IgD-negative memory B cell (primary cell): Measurements from ENCODE around the gene DGCR2. TPM values are rescaled to one million over a fixed set of nuclear protein-coding genes. Genes with fewer than 3 reads are reported as not detected.
A peak's percentile ranks its signal among the peaks of the same experiment; 100 is the strongest.
"Not testable (repeated sequence)": the region's sequence is repeated elsewhere in the genome, so short reads cannot be mapped to it uniquely, and the experiment has no call there.

Source experiments
- H3K27ac Mint-ChIP-seq, 3 donors: one replicate each; pipeline ENCODE4 v1.8.0; 2020 to 2022; ENCODE audit warnings: mild to moderate bottlenecking in 3 of 3, mixed read lengths in 3 of 3, moderate library complexity in 1 of 3
- H3K27me3 Mint-ChIP-seq: one replicate; pipeline ENCODE4 v1.8.0; 2021; ENCODE audit warnings: mixed read lengths
- H3K36me3 Mint-ChIP-seq: one replicate; pipeline ENCODE4 v1.8.0; 2020; ENCODE audit warnings: mild to moderate bottlenecking, mixed read lengths
- H3K4me1 Mint-ChIP-seq, 3 donors: one replicate each; pipeline ENCODE4 v1.8.0; 2020 to 2022; ENCODE audit warnings: mixed read lengths in 3 of 3, mild to moderate bottlenecking in 1 of 3
- H3K4me3 Mint-ChIP-seq, 4 donors: one replicate each; pipeline ENCODE4 v1.8.0; 2020 to 2022; ENCODE audit warnings: mild to moderate bottlenecking in 4 of 4, mixed read lengths in 4 of 4, moderate library complexity in 3 of 4
- H3K9me3 Mint-ChIP-seq, 3 donors: one replicate each; pipeline ENCODE4 v1.8.0; 2020 to 2021; ENCODE audit warnings: mixed read lengths in 3 of 3, mild to moderate bottlenecking in 1 of 3
- polyA plus RNA-seq: library from polyadenylated mRNA; unstranded; fragments of 300-500 nt; fragmentation: Illumina TruSeq; gene quantifications from one replicate; pipeline ENCODE4 v1.2.3, GENCODE V29; 2021

Gene DGCR2
- polyA plus RNA-seq, 1 donor from 2014 or later: 29.1 TPM

- Mint-ChIP-seq H3K27me3 (peaks cover 18% of the 10 kb centered on the region), H3K9me3 (no peaks in the 10 kb centered on the region), H3K27ac (no peak overlapping the region), H3K36me3 (no peaks in the 10 kb centered on the region), H3K4me1 (no peaks in the 10 kb centered on the region), H3K4me3 (peak overlapping the region in 1 of 4 donors; percentile 33)
Measured at GRCh38 chr22:18994701-18995326, 127.4 kb downstream of the DGCR2 start.

- H3K27me3 Mint-ChIP-seq: peaks cover 17% of the 10 kb centered on the region
- H3K4me1 Mint-ChIP-seq: no peaks in the 10 kb centered on the region
- no peak overlapping the region for H3K27ac Mint-ChIP-seq
- no peak overlapping the region for H3K4me3 Mint-ChIP-seq
- H3K36me3 Mint-ChIP-seq: no peaks in the 10 kb centered on the region
- no peaks in the 10 kb centered on the region for H3K9me3 Mint-ChIP-seq
Measured at GRCh38 chr22:18994056-18994455, 128.2 kb downstream of the DGCR2 start.

- Mint-ChIP-seq H3K4me1 (no peaks in the 10 kb centered on the region), H3K4me3 (no peak overlapping the region), H3K9me3 (no peaks in the 10 kb centered on the region), H3K27ac (no peak overlapping the region), H3K36me3 (no peaks in the 10 kb centered on the region), H3K27me3 (peaks cover 16% of the 10 kb centered on the region)
Measured at GRCh38 chr22:18992543-18993198, 129.5 kb downstream of the DGCR2 start.

GRCh38 chr22:18991821-18992442 lies 130.3 kb downstream of the DGCR2 start:
- Mint-ChIP-seq H3K9me3 (no peaks in the 10 kb centered on the region), H3K27ac (no peak overlapping the region), H3K4me1 (no peaks in the 10 kb centered on the region), H3K27me3 (peaks cover 14% of the 10 kb centered on the region), H3K4me3 (no peak overlapping the region), H3K36me3 (no peaks in the 10 kb centered on the region)

- Mint-ChIP-seq H3K4me3 (no peak overlapping the region), H3K27me3 (peaks cover 11% of the 10 kb centered on the region), H3K36me3 (no peaks in the 10 kb centered on the region)
Measured at GRCh38 chr22:18991138-18991432, 131.1 kb downstream of the DGCR2 start.

GRCh38 chr22:18990355-18991137 lies 131.7 kb downstream of the DGCR2 start:
- Mint-ChIP-seq H3K27me3 (peaks cover 8% of the 10 kb centered on the region), H3K27ac (no peak overlapping the region), H3K9me3 (no peaks in the 10 kb centered on the region), H3K36me3 (no peaks in the 10 kb centered on the region), H3K4me1 (no peaks in the 10 kb centered on the region), H3K4me3 (no peak overlapping the region)

More at GRCh38 chr22:18991138-18991432, 131.1 kb downstream of the DGCR2 start:
- Mint-ChIP-seq H3K27ac (no peak overlapping the region), H3K4me1 (no peaks in the 10 kb centered on the region), H3K9me3 (no peaks in the 10 kb centered on the region)

- H3K27me3 Mint-ChIP-seq: peaks cover 8% of the 10 kb centered on the region
- H3K27ac Mint-ChIP-seq: no peak overlapping the region
- no peak overlapping the region for H3K4me3 Mint-ChIP-seq
- H3K4me1 Mint-ChIP-seq: no peaks in the 10 kb centered on the region
- H3K9me3 Mint-ChIP-seq: no peaks in the 10 kb centered on the region
- H3K36me3 Mint-ChIP-seq: no peaks in the 10 kb centered on the region
Measured at GRCh38 chr22:18988958-18989357, 133.3 kb downstream of the DGCR2 start.

- Mint-ChIP-seq H3K36me3 (no peaks in the 10 kb centered on the region), H3K27me3 (peaks cover 2% of the 10 kb centered on the region), H3K27ac (no peak overlapping the region), H3K4me3 (no peak overlapping the region), H3K9me3 (no peaks in the 10 kb centered on the region), H3K4me1 (no peaks in the 10 kb centered on the region)
Measured at GRCh38 chr22:18987765-18988164, 134.4 kb downstream of the DGCR2 start.

- not testable (repeated sequence) for H3K4me1 Mint-ChIP-seq, H3K27ac Mint-ChIP-seq, H3K27me3 Mint-ChIP-seq, H3K4me3 Mint-ChIP-seq, H3K9me3 Mint-ChIP-seq, H3K36me3 Mint-ChIP-seq
Measured at GRCh38 chr22:18987114-18987513, 135.1 kb downstream of the DGCR2 start.

Other genes starting within 250 kb of the DGCR2 start
- gene DGCR6, start 216.1 kb downstream of the DGCR2 start, polyA plus RNA-seq: 0.25 TPM
- not detected for gene PRODH, start 186.1 kb downstream of the DGCR2 start, polyA plus RNA-seq
- not detected for gene TSSK2, start 8.9 kb upstream of the DGCR2 start, polyA plus RNA-seq
- gene ESS2, start 22.2 kb upstream of the DGCR2 start, polyA plus RNA-seq: 12.5 TPM
- not detected for gene GSC2, start 27.9 kb upstream of the DGCR2 start, polyA plus RNA-seq
- gene SLC25A1, start 56.3 kb upstream of the DGCR2 start, polyA plus RNA-seq: 113 TPM
- 1.3 TPM for gene CLTCL1, start 169.3 kb upstream of the DGCR2 start, polyA plus RNA-seq